GM19025 (cell line): Measurements from ENCODE around the gene PAGE3.

ENCODE experiments used
- ATAC-seq: cut with Tn5 transposase; IDR thresholded peaks from one replicate; pipeline ENCODE4 v1.9.1; 2021; ENCODE audit warnings: mild to moderate bottlenecking, low read depth, moderate library complexity; ENCODE audit not compliant: unreplicated experiment

Gene PAGE3, protein sequence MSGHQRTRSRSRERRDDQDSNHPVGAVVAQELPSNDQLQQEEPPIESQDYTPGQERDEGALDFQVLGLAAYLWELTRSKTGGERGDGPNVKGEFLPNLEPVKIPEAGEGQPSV

DNA sequence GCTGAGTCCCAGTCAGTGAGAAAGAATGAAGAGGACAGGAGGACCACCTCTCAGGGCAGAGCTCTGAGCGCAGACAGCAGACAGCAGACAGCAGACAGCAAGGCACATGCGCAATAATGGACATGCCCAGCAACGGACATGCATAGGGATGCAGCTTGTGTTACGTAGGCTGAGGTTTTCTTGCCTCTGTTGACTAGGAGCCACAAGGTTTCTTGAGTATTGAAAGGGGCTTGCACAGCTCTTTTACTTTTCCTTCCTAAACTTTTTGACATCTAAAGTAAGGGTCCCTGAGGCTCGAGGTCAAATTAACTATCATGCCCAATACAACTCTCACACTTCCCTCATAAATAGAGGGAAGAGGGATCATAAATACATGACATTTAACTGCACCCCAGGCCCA lies at the start of gene PAGE3:
Gene PAGE3, minus strand, starts transcription at position 101 of the 400 bp plus-strand sequence. CDS start 1,013 bp downstream, outside the sequence.
- no peak for ATAC-seq

DNA sequence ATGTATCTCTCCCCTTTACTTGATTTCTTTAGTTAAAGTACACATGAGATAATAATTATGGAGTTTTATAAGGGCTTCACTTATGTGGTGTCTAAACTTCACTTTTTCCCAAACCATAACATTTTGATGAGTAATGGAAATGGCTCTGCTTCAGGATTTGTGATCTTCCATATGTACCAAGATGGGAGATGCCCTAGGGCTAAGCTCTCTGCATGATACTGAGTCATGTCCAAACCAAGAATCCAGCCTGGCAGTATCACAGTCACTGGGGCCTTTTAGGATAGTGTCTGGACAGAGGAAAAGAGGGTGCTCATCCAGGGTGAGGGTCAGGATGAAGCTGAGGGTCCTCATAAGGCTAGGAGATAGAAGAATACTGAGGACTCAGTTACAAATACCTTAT lies 47.9 kb upstream of the PAGE3 start:
- no peak for ATAC-seq

DNA sequence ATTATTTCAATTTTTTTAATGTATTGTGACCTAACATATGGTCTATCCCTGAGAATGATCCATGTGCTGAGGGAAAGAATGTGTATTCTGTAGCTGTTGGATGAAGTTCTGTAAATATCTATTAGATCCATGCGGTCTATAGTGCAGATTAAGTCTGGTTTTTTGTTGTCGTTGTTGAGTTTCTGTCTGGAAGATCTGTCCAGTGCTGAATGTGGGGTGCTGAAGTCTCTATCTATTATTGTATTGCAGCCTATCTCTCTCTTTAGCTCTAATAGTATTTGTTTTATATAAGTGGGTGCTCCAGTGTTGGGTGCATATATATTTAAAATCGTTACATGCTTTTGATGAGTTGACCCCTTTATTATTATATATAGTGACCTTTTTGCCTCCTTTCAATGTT lies 26.2 kb upstream of the PAGE3 start:
- ATAC-seq: no peak

DNA sequence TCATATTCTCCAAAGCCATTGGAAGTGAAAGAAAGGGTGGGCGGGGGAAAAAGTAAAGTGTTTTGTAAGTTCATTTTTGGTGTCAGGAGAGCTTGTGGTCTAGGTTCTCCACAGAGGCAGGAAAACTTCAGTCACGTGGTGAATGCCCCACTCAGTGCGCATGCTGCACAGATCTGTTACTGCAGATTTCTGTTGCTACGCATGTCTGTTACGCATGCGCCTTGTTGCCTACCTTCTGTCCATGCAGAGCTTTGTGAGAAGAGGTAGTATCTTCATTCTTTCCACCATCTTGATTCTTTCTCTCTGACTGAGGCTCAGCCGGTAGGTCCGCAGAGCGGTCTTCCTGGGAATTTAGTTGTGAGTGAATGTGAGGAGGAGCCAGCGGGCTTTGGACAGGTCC lies 15.1 kb upstream of the PAGE3 start:
- ATAC-seq: no peak

DNA sequence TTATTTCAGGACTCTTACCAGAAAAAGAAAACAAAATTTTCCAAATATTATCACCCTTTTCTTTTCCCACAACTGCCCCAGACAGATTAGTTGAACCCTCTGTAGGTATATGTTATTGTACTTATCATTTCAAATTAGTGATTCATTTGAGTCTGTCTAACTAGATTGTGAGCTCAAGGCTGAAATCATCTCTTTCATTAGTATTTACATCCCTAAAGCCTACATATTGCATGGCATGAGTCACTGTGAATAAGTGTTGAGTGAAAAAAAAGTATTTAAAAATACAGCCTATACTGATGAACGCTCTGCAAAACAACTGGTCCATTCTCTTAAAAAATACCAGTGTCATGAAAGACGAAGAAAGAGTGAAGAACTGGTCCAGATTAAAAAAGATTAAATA lies 3.9 kb downstream of the PAGE3 start:
- ATAC-seq: no peak

DNA sequence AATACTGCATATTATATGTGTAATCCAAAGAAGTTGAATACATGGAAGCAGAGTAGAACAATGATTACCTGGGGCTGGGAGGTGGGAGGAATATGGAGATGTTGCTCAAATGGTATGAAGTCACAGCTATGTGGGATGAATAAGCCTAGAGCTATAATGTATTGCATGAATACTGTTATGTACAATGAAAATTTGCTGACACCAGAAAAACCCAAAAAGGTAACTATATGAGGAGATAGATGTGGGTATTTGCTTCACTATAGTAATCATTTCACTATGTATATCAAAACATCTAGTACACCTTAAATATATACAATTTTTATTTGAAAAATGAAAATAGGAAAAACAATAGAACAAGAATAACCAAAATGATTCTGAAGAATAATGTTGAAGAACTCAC lies 11.2 kb downstream of the PAGE3 start:
- no peak for ATAC-seq

DNA sequence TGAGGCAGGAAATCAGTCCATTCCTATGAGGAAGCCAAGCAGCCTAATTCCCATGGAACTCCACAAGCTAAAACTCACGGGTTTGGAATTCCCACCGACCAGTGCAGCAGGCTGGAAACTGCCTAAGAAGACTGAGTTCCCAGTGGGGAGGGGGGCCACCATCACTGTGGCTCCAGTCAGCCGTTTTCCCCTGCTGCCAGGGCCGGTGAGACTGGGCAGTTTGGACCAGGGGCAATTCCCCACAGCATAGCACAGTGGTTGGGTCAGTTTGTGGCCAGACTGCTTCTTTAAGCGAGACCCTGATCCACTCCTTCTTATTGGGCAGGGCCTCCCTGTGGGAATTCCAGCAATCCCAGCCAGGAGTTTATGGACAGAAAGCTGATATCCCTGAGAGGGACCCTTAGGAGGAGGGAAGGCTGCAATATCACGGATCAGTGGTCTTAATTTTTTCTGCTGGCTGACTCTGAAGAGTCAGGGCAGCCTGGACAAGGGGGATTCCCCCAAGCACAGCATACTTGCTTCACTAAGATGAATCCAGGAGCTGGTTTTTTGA lies 23.9 kb downstream of the PAGE3 start:
- ATAC-seq: no peak

DNA sequence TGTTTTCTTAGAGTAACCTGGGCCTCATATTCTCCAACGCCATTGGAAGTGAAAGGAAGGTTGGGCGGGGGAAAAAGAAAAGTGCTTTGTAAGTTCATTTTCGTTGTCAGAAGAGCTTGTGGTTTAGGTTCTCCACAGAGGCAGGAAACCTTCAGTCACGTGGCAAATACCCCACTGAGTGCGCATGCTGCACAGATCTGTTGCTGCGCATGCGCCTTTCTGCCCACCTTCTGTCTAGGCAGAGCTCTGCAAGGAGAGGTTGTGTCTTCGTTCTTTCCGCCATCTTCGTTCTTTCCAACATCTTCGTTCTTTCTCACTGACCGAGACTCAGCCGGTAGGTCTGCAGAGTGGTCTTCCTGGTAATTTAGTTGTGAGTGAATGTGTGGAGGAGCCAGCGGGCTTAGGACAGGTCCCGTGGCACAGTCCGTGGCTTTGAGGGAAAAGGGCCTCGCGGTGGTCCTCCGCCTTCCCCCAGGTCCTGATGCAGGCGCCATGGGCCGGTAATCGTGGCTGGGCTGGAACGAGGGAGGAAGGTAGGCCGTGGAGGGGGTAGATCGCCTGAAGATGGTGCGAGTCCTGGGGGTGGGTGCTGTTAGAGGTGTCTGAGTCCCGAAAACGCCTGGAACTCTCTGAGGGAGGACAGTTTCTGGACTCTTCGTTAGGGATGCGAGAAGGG lies 44.5 kb downstream of the PAGE3 start, which contains the start of gene PAGE5:
Gene PAGE5, plus strand, starts transcription at position 228 of the 676 bp plus-strand sequence. CDS start 1,037 bp downstream, outside the sequence.
- no peak for ATAC-seq

DNA sequence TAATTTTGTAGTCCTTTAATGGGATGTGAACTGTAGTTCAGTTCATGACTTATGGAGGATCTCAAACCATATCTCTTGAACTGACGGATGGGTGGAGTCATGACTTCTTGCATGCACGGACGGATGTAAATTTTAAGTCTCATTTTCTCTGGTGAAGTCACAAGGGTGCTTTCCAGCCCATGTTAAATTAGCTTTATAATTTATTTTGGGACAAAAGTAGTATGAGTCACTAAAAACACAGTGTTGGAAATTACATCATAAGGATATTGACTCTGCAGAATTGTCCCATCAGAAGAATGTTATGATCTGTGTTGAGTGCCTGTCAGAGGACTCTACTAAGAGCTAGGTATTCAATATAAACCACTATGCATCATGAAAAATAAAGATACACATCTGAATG lies 51.3 kb downstream of the PAGE3 start:
- no peak for ATAC-seq

DNA sequence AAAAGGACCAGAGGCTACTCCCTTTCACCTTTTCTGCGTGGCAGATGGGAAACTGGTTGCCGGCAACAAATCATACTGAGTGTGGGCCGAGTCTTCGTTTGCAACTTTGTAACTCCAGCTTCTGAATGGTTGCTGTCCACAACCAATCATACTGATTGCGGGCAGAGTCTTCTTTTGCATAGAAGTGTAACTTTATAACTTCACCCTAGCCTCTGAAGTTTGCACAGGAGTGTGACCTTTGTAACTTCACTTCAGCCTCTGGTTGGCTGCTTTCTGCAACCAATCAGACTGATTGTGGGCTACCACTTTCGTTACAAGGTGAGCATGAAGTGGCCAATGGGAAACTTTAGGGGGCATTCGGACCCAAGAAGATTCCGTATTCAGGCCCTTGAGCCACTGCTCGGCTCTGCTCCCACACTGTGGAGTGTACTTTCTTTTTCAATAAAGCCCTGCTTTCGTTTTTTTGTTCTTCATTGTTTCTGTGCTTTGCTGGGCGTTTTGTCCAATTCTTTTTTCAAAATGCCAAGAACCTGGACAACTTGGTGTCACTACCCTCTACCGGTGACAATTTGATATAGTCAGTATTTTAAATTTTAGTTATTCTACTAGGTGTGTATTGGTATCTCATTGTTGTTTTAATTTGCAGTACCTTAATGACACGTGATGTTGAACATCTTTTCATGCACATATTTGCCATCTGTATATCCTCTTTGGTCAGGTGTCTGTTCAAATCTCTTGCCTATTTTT lies 53.6 kb downstream of the PAGE3 start:
- ATAC-seq: no peak
